HG03280 (cell line): ENCODE measurements around the gene DCP1A.
A peak's percentile ranks its signal among the peaks of the same experiment; 100 is the strongest.
"Not testable (repeated sequence)": the region's sequence is repeated elsewhere in the genome, so short reads cannot be mapped to it uniquely, and the experiment has no call there.

Experiments
- ATAC-seq: cut with Tn5 transposase; IDR thresholded peaks from one replicate; pipeline ENCODE4 v1.9.1; 2021; ENCODE audit warnings: mild to moderate bottlenecking, moderate library complexity; ENCODE audit not compliant: unreplicated experiment

DCP1A gene

GRCh38 chr3:53347261-53348064, at the start of gene DCP1A:
TSS of gene DCP1A (minus strand) at chr3:53347543. CDS start at chr3:53347517, 26 bp downstream.
- ATAC-seq, result peak; percentile 95

- ATAC-seq, result no peak
These were observed 37.4 kb upstream of the DCP1A start for GRCh38 chr3:53384465-53385423.

DNA sequence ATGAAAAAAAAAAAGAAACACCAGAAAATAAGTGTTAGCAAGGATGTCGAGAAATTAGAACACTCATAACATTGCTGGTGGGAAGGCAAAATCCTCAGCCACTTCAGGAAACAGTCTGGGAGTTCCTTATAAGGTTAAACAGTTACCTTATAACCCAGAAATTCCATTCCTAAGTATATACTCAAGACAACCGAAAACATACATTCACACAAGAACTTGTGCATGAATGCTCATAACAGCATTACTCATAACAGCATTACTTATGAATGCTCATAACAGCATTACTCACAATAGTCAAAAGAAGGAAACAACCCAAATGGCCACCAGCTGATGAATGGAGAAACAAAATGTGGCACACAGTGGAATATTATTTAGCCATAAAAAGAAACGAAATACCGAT, 34.8 kb upstream of the DCP1A start:
- ATAC-seq, result no peak

DNA sequence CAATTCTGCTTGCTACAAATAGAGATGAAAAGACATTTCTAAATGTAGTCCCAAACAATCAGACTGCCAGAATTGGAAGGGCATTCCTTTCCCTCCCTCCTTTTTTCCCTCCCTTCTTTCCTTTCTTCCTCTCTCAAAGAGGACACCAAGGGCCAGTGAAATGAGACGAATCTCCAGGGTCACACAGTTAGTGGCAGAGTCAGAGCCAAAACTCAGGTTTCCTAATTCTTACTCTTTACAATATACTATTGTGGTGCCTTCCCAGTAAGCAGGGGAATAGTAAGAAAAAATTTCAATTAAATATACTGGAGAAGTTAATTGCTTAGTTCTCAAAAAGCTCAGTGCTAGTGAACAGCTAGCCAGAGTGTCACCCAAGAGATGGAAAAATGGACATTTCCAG, 33.0 kb upstream of the DCP1A start:
- no peak for ATAC-seq

DNA sequence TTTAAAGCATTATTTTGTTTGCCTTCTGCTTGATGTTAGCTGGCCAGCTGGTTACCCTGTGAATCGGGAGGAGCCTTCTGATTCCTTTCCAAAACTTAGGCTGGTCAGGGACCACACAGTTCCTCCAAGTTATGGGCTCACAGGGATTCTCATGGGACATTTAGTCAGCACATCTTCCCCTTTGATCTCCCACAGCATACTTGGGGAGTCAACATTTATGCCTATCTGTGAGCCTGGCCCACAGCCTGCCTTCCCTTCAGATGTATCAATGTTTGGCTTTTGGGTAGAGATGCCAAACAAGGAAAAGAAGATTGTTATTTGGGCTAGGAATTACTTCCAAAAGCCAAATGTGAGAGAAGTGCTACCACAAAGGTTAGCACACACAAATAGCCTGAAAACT, 32.6 kb upstream of the DCP1A start:
- ATAC-seq, result no peak

DNA sequence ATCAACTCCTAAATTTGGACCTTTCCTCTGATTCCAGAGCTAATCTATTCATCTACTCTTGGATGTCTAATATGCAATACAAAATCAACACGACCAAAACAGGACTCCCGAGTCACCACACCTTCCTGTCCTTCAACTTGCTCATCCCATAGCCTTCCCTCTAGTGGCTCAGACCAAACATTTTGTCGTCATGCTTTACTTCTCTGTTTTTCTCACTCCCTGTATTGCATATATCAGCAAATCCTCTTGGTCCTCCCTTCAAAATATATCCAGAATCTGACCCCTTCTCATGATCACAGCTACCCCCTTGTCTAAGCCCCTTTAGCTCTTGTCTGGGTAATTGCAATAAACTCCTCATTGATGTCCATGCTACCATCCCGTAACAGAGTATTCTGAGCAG, 30.5 kb upstream of the DCP1A start:
- no peak for ATAC-seq

GRCh38 chr3:53376679-53377078, 29.3 kb upstream of the DCP1A start:
- no peak for ATAC-seq

- peak; percentile 54 for ATAC-seq
These were observed 27.7 kb upstream of the DCP1A start for GRCh38 chr3:53375019-53375418.

DNA sequence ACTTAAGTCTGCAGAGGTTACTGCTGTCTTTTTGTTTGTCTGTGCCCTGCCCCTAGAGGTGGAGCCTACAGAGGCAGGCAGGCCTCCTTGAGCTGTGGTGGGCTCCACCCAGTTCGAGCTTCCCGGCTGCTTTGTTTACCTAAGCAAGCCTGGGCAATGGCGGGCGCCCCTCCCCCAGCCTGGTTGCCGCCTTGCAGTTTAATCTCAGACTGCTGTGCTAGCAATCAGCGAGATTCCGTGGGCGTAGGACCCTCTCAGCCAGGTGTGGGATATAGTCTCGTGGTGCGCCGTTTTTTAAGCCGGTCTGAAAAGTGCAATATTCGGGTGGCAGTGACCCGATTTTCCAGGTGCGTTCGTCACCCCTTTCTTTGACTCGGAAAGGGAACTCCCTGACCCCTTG, 23.4 kb upstream of the DCP1A start:
- ATAC-seq, result not testable (repeated sequence)

GRCh38 chr3:53361852-53362251, 14.5 kb upstream of the DCP1A start:
- no peak for ATAC-seq

DNA sequence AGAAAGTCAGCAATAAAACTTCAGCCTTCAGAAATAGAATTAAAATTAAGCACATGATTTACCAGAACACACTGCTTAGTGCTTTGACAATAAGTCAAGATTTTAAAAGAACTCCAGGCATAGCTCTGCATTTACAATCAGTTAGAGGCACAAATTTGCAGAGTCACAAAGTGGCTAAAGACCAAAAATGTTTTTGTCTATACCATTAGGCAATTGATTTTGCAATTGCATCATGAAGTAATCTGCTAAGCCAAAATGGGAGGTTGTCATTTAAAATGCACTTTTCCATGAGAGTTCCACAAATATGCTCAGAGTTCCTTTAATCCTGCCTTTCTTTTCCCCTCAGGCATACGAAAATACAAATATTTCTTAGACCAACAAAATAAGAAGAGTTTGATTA, 10.1 kb upstream of the DCP1A start:
- no peak for ATAC-seq

DNA sequence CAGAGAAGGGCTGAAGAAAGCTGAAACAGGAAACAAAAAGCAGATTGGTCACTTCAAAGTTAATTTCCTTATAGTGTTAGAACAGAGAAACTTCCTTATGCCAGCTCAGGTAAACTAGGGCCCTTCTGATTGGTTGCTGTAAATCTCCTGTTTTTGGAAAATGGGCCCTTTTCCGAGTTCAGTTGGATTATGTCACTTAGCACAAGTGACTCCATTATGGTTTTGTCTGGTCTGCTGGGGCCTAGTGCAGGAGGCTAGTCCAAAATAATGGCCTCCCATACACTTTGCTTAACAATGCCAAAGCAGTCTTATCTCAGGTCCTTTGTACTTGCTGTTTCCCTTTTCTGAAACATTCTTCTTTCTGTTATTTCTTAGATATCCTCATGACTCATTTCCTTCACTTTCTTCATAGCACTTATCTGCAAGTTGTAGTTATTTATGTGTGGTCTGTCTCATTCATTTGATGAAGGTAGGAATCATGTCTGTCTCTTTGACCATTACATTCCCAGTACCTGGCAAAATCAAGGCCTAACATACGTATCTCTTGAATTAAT, 7.7 kb upstream of the DCP1A start:
- ATAC-seq, result no peak

DNA sequence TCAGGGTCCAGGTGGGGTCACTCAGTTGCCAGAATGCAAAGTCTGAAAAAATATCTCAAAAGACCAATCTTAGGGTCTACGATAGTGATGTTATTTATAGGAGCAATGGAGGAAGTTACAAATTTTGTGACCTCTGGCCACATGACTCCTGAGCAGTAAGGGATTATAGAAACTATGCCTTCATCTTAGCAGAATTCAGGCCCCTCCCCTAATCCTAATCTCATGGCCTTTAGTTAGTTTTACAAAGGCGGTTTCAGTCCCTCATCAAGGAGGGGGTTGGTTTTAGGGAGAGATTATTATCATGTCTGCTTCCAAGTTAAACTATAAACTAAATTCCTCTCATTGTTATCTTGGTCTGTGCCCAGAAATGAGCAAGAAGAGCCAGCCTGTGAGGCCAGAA, 5.9 kb upstream of the DCP1A start:
- ATAC-seq, result no peak

- no peak for ATAC-seq
These were observed 3.3 kb upstream of the DCP1A start for GRCh38 chr3:53350652-53351051.

- not testable (repeated sequence) for ATAC-seq
These were observed 775 bp upstream of the DCP1A start for GRCh38 chr3:53348118-53348517.

DNA sequence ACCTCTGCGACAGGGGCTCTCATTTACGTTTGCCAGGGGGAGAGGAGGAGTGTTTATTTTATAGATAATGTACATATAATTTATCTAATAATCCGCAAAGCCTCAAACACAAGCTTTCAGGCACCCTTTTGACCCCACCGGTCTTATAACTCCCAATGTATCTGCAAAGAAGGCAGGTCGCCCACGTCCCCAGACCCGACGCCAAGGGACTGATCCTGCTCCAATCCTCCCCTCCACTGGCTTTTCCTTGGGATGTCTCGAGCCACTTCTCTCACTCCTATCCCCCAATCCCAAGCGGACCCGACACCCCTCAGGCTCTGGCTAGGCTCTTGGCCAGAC, 452 bp downstream of the DCP1A start:
- ATAC-seq, result no peak

- no peak for ATAC-seq
These were observed 829 bp downstream of the DCP1A start for GRCh38 chr3:53346514-53346913.

- no peak for ATAC-seq
These were observed 5.0 kb downstream of the DCP1A start for GRCh38 chr3:53342353-53342752.

DNA sequence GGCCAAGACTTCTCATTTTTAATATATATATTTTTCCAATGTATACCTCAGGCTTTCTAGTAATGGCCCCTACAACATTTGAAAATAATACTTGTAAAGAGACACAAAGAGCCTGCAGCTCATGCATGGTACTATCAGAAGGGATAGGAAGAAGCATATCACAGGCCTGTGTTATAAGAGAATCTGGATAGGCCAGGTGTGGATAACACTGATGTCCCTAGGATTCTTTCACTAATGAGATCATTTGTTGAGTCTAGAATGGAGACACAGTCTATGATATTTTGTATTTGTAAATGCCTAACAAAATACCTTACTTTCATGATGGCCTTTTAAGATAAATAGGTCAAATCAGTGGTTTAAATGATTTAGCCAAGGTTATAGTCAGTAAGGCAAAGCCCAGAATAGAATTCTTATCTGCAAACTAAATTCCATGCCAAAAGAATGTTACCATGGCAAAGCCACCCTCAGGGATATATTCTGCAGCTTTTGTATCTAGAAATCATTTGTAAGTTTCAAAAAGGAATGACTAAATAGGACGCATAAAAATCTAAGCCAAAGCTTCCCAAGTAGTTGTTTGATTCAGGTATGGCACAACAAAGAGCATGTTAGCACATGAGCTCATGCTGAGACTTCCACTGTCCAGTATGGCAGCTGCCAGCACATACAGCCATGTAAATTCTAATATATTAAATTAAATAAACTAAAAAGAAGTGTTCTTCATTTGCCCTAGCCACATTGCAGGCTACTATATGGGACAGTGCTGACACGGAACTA, 10.0 kb downstream of the DCP1A start:
- ATAC-seq, result no peak

DNA sequence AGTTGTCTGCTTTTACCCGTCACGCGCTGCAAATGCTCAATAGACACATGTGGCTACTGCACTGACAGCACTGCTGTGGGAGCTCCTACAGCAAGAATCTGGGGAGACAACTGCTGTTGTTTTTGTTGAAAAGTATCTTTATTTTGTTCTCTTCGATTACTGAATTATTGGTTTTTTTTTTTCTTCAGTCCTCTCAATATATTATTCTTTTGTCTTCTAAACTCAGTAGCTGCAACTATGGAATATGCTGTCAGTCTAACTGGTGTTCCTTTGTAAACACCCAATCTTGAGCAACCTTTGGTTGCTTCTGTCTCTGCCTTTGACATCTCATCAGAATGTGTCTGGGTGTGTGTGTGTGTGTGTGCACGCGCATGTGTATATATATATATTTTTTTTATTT, 12.6 kb downstream of the DCP1A start:
- ATAC-seq, result no peak

GRCh38 chr3:53331871-53332270, 15.5 kb downstream of the DCP1A start:
- no peak for ATAC-seq
